Astrocyte (in vitro differentiated cells and primary cell): ENCODE measurements around the gene MRI1. TPM values are rescaled to one million over a fixed set of nuclear protein-coding genes. Genes with fewer than 3 reads are reported as not detected.
"Not testable (repeated sequence)": the region's sequence is repeated elsewhere in the genome, so short reads cannot be mapped to it uniquely, and the experiment has no call there.

Experiments
- DNase-seq: peaks from one replicate; pipeline ENCODE4 v3.0.0-alpha.2; 2010; ENCODE audit warnings: low read depth
- FAIRE-seq: peaks from 2 replicates; lab custom pipeline; 2011; peaks lifted over from hg19 to GRCh38; lab: Jason Lieb, UNC
- H2AFZ ChIP-seq: 2 replicates; pipeline ENCODE4 v1.6.0; 2012; ENCODE audit warnings: low read depth, low read length, inconsistent platforms
- H3K27ac ChIP-seq: 2 replicates; pipeline ENCODE4 v1.5.1; 2011; ENCODE audit warnings: low read depth, low read length, inconsistent platforms
- H3K27me3 ChIP-seq: 2 replicates; pipeline ENCODE4 v1.6.0; 2011; ENCODE audit warnings: low read length, inconsistent platforms; ENCODE audit not compliant: insufficient read depth
- H3K36me3 ChIP-seq: 2 replicates; pipeline ENCODE4 v1.5.1; 2011; ENCODE audit warnings: low read length, inconsistent platforms; ENCODE audit not compliant: insufficient read depth
- H3K4me1 ChIP-seq: 2 replicates; pipeline ENCODE4 v1.5.1; 2011; ENCODE audit warnings: low read length, inconsistent platforms; ENCODE audit not compliant: insufficient read depth
- H3K4me2 ChIP-seq: 2 replicates; pipeline ENCODE4 v1.6.0; 2012; ENCODE audit warnings: low read length, inconsistent platforms
- H3K4me3 ChIP-seq: 2 replicates; pipeline ENCODE4 v1.5.1; 2011; ENCODE audit warnings: low read depth, mild to moderate bottlenecking, low read length, inconsistent platforms; ENCODE audit not compliant: insufficient read depth
- H3K79me2 ChIP-seq: 2 replicates; pipeline ENCODE4 v1.6.0; 2012; ENCODE audit warnings: mild to moderate bottlenecking, low read length, inconsistent platforms; ENCODE audit not compliant: insufficient read depth
- H3K9ac ChIP-seq: 2 replicates; pipeline ENCODE4 v1.6.0; 2012; ENCODE audit warnings: mild to moderate bottlenecking, low read length, inconsistent platforms
- H3K9me3 ChIP-seq: 2 replicates; pipeline ENCODE4 v1.5.1; 2012; ENCODE audit warnings: low read depth, mild to moderate bottlenecking, low read length, inconsistent platforms; ENCODE audit not compliant: insufficient read depth
- H4K20me1 ChIP-seq: 2 replicates; pipeline ENCODE4 v1.6.0; 2012; ENCODE audit warnings: low read length, inconsistent platforms; ENCODE audit not compliant: insufficient read depth
- H3K27ac Mint-ChIP-seq: one replicate; pipeline ENCODE4 v1.8.0; 2021; ENCODE audit warnings: mild to moderate bottlenecking, mixed read lengths; ENCODE audit not compliant: unreplicated experiment
- H3K27me3 Mint-ChIP-seq: one replicate; pipeline ENCODE4 v1.8.0; 2021; ENCODE audit warnings: low read depth, mixed read lengths; ENCODE audit not compliant: unreplicated experiment
- H3K36me3 Mint-ChIP-seq: one replicate; pipeline ENCODE4 v1.8.0; 2021; ENCODE audit warnings: low read depth, mixed read lengths; ENCODE audit not compliant: unreplicated experiment
- H3K4me1 Mint-ChIP-seq: one replicate; pipeline ENCODE4 v1.8.0; 2021; ENCODE audit warnings: low read depth, mixed read lengths; ENCODE audit not compliant: unreplicated experiment
- H3K4me3 Mint-ChIP-seq: one replicate; pipeline ENCODE4 v1.8.0; 2021; ENCODE audit warnings: mild to moderate bottlenecking, moderate library complexity, mixed read lengths; ENCODE audit not compliant: unreplicated experiment
- H3K9me3 Mint-ChIP-seq: one replicate; pipeline ENCODE4 v1.8.0; 2021; ENCODE audit warnings: mild to moderate bottlenecking, mixed read lengths; ENCODE audit not compliant: unreplicated experiment
- EZH2 ChIP-seq: IDR thresholded peaks from 2 replicates; pipeline ENCODE4 v1.6.1; 2012; ENCODE audit warnings: mild to moderate bottlenecking, low read length, inconsistent platforms; ENCODE audit not compliant: insufficient read depth
- total RNA-seq: library from RNA; stranded (reverse); gene quantifications from 2 replicates; pipeline ENCODE4 v1.2.1, GENCODE V29; 2021
- TF ChIP-seq, protein P1 (sequence below): IDR thresholded peaks from 2 replicates; pipeline ENCODE4 v1.5.1; 2011; ENCODE audit warnings: low read depth, mild to moderate bottlenecking, inconsistent platforms, low read length, moderate library complexity; ENCODE audit not compliant: insufficient read depth

Gene MRI1
- total RNA-seq, 1 donor from 2014 or later: 26.6 TPM

DNA sequence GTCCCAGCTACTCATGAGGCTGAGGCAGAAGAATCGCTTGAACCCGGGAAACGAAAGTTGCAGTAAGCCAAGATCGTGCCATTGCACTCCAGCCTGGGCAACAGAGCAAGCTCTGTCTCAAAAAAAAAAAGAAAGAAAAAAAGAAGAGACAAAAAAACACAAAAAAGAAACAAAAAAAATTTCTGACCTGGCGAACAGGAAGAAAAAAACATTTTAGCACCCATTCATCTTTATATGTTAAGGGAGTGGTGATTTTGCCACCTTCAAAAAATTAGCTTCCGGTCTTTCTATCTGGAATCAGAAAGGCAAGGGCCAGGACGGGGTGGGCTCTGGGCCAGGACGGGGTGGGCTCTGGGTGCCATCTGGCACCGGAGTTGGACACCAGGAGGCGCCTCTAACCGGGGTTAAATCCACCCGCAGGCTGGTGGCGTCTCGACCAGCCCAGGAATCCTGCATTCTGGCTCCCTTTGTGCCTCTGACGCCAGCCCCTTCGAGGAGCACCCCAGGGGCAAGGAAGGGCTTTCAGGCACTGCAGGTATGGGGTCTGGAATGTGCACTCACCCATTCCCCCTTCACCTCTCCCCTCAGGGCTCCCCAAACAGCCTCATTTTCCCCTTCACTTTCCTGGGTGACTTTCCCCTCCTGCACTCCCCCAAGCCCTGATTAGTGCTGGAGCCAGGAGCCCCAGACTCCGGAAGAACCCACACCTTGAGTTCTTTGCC, 20.6 kb downstream of the MRI1 start:
- no peaks in the 10 kb centered on the region for H3K36me3 Mint-ChIP-seq
- peak overlapping the region; percentile 54 for H3K4me2 ChIP-seq
- DNase-seq (peak; percentile 53), FAIRE-seq (no peak)
- TF ChIP-seq EZH2: no peak
- TF ChIP-seq, protein P1, sequence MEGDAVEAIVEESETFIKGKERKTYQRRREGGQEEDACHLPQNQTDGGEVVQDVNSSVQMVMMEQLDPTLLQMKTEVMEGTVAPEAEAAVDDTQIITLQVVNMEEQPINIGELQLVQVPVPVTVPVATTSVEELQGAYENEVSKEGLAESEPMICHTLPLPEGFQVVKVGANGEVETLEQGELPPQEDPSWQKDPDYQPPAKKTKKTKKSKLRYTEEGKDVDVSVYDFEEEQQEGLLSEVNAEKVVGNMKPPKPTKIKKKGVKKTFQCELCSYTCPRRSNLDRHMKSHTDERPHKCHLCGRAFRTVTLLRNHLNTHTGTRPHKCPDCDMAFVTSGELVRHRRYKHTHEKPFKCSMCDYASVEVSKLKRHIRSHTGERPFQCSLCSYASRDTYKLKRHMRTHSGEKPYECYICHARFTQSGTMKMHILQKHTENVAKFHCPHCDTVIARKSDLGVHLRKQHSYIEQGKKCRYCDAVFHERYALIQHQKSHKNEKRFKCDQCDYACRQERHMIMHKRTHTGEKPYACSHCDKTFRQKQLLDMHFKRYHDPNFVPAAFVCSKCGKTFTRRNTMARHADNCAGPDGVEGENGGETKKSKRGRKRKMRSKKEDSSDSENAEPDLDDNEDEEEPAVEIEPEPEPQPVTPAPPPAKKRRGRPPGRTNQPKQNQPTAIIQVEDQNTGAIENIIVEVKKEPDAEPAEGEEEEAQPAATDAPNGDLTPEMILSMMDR: no peak
- no peak overlapping the region for H3K27ac Mint-ChIP-seq
- no peaks in the 10 kb centered on the region for H3K9me3 Mint-ChIP-seq
- no peaks in the 10 kb centered on the region for H3K79me2 ChIP-seq
- H3K9me3 ChIP-seq: no peaks in the 10 kb centered on the region
- no peaks in the 10 kb centered on the region for H3K27me3 ChIP-seq
- H3K27me3 Mint-ChIP-seq: no peaks in the 10 kb centered on the region
- H3K4me3 ChIP-seq: no peak overlapping the region
- H3K27ac ChIP-seq: peak overlapping the region; percentile 18
- H4K20me1 ChIP-seq: no peaks in the 10 kb centered on the region
- H2AFZ ChIP-seq: peak overlapping the region; percentile 63
- no peaks in the 10 kb centered on the region for H3K36me3 ChIP-seq
- H3K4me1 Mint-ChIP-seq: peaks cover 15% of the 10 kb centered on the region
- H3K4me3 Mint-ChIP-seq: no peak overlapping the region
- peak overlapping the region; percentile 55 for H3K9ac ChIP-seq
- H3K4me1 ChIP-seq: peaks cover 28% of the 10 kb centered on the region

DNA sequence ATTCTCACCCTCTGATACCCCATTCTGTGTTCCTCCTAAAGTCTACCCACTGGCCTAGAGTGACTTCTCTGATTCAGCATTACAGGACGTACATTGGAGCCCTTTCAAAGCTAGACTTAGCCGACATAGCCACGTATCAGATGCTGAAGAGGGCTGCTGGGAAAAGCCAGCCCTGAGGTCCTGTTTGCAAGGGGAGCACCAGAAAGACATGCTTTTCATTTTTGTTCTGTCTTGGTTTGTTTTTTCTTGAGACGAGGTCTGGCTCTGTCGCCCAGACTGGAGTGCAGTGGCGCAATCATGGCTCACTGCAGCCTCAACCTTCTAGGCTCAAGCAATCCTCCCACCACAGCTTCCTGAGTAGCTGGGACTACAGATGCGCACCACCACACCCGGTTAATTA, 24.7 kb downstream of the MRI1 start:
- Histone ChIP-seq H3K27ac (peak overlapping the region; percentile 98), H3K36me3 (no peaks in the 10 kb centered on the region), H3K4me1 (peaks cover 32% of the 10 kb centered on the region), H4K20me1 (no peaks in the 10 kb centered on the region), H3K9me3 (no peaks in the 10 kb centered on the region), H3K79me2 (no peaks in the 10 kb centered on the region), H3K9ac (no peak overlapping the region), H3K27me3 (no peaks in the 10 kb centered on the region), H2AFZ (no peak overlapping the region), H3K4me3 (no peak overlapping the region), H3K4me2 (no peak overlapping the region)
- H3K4me1 Mint-ChIP-seq: no peaks in the 10 kb centered on the region
- no peak overlapping the region for H3K27ac Mint-ChIP-seq
- DNase-seq (peak; percentile 91), FAIRE-seq (no peak)
- no peaks in the 10 kb centered on the region for H3K27me3 Mint-ChIP-seq
- H3K4me3 Mint-ChIP-seq: no peak overlapping the region
- no peaks in the 10 kb centered on the region for H3K36me3 Mint-ChIP-seq
- H3K9me3 Mint-ChIP-seq: no peaks in the 10 kb centered on the region
- TF ChIP-seq, protein P1: no peak
- no peak for TF ChIP-seq EZH2

DNA sequence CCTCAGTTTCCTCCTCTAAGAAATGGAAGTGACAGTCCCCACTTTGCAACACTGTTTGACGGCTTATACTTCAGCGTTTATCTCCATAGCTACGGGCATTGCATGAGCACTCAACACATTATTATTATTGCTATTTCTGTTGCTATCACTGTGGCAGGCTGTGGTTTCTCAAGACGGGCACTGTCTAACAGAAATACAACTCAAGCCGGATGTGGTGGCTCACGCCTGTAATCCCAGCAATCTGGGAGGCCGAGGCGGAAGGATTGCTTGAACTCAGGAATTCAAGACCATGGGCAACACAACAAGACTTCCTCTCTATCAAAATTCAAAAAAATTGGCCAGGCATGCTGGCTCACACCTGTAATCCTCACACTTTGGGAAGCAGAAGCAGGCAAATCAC, 26.0 kb downstream of the MRI1 start:
- DNase-seq: peak; percentile 59
- H3K9ac ChIP-seq: no peak overlapping the region

DNA sequence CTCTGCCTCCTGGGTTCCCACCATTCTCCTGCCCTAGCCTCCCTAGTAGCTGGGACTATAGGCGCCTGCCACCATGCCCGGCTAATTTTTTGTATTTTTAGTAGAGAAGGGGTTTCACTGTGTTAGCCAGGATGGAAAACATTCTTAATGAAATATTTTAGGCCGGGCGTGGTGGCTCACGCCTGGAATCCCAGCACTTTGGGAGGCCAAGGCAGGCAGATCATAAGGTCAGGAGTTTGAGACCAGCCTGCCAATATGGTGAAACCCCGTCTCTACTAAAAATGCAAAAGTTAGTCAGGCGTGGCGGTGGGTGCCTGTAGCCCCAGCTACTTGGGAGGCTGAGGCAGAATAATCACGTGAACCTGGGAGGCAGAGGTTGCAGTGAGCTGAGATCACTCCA, 29.0 kb downstream of the MRI1 start:
- Histone ChIP-seq H3K4me1 (peaks cover 42% of the 10 kb centered on the region), H3K79me2 (peaks cover 20% of the 10 kb centered on the region)
- not testable (repeated sequence) for H4K20me1 ChIP-seq, H3K36me3 Mint-ChIP-seq, H3K4me3 ChIP-seq, H3K27me3 ChIP-seq, H3K4me3 Mint-ChIP-seq, H3K36me3 ChIP-seq, H3K9me3 Mint-ChIP-seq, H2AFZ ChIP-seq, H3K9me3 ChIP-seq, H3K27ac ChIP-seq, FAIRE-seq, DNase-seq, H3K27me3 Mint-ChIP-seq, H3K4me2 ChIP-seq, H3K9ac ChIP-seq, H3K27ac Mint-ChIP-seq
- peaks cover 11% of the 10 kb centered on the region for H3K4me1 Mint-ChIP-seq

More for the DNA sequence above, 26.0 kb downstream of the MRI1 start:
- no peak for TF ChIP-seq EZH2
- TF ChIP-seq, protein P1: no peak
- Histone ChIP-seq H3K9me3 (no peaks in the 10 kb centered on the region), H4K20me1 (no peaks in the 10 kb centered on the region), H3K36me3 (no peaks in the 10 kb centered on the region), H3K4me1 (peaks cover 38% of the 10 kb centered on the region), H3K4me2 (no peak overlapping the region), H3K27ac (no peak overlapping the region), H2AFZ (no peak overlapping the region), H3K27me3 (no peaks in the 10 kb centered on the region), H3K79me2 (no peaks in the 10 kb centered on the region), H3K4me3 (no peak overlapping the region)
- Mint-ChIP-seq H3K9me3 (no peaks in the 10 kb centered on the region), H3K4me3 (no peak overlapping the region), H3K36me3 (no peaks in the 10 kb centered on the region), H3K27ac (no peak overlapping the region), H3K4me1 (no peaks in the 10 kb centered on the region), H3K27me3 (no peaks in the 10 kb centered on the region)
- no peak for FAIRE-seq
